GM18511 (cell line): ENCODE data around the gene FCRL1.

ENCODE experiments used
- ATAC-seq: cut with Tn5 transposase; IDR thresholded peaks from one replicate; pipeline ENCODE4 v1.9.1; 2021; ENCODE audit warnings: mild to moderate bottlenecking, moderate library complexity; ENCODE audit not compliant: unreplicated experiment

FCRL1 gene

DNA sequence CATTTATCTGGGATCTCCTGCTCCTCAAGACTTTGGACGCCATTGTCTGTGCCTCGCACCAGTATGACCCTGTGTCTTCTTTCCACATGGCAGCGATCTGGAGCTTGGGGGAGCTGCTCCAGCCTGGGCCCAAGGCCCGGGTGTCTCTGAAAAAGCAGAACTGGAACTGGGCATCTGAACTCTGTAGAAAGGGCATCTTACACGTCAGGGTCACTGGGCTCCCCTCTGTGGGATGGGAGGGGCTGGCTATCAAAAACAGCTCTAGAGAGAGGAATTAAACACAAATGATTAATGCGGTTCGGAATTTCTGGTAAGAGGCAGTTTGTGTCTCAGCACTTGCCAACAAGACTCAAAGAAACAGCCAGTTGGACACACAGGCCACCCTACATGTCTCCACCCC is 16.1 kb downstream of the FCRL1 start:
- ATAC-seq = no peak

DNA sequence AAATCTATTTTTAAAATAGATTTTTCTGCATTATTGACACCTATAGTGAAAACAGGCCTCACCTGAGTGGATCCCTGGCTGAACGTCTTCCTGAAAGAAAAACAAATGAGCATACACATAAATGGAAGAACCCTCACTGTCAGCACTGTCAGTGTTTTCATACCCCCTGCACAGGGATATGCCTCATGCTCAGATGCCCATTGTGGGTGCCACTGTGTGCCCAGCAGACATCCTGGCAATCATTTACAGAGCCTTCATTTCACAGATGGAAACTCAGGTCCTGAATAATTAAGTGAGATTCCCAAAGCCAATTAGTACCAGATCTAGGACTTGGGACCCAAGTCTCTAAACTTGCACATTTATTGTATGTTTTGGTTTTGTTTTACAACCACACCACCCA is 19.9 kb downstream of the FCRL1 start:
- no peak for ATAC-seq

DNA sequence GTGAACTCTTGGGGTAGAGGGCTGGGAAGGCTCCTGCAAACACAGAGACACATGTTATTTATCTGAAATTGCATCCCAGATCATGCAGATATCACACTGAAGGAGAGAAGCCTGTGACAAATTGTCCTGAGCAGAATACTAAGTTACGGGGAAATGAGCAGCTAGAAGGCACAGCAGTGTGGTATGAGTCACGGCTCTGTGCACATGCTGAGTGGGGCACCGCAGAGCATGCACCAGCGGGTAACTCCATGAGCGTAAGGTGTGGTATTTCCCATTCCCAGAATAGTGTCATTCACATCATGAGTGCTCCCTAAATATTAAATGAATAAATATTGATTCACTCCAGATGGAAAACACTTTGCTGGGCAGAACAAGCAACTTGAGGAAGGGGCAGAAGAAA is 21.7 kb downstream of the FCRL1 start:
- no peak for ATAC-seq

DNA sequence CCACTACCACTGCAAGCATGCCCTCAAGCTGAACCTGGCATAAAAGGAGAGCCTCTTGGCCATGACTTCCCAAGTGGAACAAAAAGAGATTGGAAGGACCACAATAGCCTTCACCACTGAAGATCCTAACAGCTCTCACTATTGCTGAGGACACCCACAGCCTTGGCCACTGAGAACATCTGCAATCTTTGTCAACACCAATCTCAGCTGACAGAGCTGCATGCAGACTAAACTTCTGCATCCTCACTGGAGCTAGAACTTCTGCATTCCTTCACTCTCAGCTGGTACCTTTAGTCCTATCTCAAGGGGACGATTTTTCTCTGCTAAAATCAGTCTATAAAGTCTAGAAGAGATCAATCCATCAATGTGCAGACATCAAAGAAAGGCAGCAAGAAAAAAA is 34.7 kb downstream of the FCRL1 start:
- no peak for ATAC-seq

DNA sequence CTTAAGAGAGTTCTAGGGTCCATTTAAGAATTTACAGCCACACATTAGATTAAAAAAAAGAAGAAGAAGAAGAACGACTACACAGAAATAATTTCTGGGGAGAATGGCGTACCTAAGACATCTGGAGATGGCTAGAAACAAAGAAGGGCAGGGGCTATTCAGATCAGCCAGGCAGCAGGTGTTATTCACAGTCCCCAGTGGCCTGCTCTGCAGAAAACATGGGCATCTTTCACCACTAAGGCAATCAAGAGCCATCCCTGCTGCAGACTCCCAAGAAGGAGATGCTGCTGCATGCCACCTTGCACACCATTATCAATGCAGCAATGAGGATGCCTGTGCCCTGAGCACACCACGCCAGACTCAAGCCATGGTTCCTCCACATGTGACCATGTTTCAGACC is 35.1 kb downstream of the FCRL1 start:
- ATAC-seq = no peak

DNA sequence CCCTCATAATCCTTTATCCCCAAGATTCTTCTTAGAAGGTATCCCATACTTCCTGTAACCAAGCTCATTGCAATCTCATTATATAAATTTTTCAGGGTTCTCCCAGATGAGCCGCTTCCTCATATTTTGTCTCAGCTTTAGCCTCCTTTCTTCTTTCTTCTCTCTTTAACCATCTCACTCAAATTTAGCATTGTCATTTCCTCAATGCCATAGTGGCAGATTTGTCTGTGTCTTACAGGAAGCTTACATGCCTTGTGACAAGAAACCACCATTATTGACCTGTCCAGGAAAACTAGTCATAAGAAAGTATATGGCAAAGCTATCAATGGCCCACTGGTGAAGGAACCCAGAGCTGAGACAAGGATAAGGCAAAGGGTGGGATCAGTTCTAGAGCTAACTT is 37.0 kb downstream of the FCRL1 start:
- ATAC-seq = no peak

DNA sequence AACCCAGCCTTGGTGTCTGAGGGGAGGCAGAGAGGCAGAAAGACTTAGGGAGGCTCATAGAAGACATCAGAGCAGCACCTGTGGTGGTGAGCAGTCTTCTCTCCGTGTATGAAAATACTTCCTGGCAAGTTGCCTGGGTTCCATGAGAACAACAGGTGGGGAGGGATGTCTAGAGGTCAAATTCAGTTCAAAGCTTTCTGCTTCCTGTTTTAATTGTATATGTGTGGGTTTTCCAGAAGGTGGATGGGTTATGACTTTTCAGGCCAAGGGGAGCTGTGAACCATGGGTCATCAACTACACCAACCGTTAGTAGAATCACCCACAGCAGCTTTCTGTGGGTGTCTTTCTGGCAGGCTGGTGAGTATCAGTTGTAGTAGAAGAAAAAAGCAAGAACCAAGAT is 38.9 kb downstream of the FCRL1 start:
- ATAC-seq = peak; percentile 68

DNA sequence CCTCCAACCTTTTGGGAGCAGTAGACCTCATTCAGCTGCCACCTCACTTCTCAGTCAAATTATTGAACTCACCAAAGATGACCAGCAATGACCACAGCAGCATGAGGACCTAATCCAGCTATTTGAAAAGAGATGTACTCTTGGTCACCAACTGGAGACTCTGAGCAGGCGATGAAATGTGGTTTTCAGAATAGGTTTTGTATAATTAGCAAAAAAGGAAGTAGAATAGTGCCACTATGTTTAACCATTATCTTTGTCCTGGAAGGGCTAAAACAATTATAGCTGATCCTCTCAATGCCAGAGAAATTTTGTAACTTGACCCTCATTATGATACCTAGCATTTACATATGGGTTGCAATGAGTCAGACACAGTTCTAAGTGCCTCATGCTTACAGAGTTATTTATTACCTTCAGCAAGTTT is 42.9 kb downstream of the FCRL1 start, which contains the start of gene FCRL2:
FCRL2 (minus strand) TSS at position 162 of the 421 bp plus-strand sequence; CDS start at position 103, 59 bp downstream.
- ATAC-seq = peak; percentile 68

DNA sequence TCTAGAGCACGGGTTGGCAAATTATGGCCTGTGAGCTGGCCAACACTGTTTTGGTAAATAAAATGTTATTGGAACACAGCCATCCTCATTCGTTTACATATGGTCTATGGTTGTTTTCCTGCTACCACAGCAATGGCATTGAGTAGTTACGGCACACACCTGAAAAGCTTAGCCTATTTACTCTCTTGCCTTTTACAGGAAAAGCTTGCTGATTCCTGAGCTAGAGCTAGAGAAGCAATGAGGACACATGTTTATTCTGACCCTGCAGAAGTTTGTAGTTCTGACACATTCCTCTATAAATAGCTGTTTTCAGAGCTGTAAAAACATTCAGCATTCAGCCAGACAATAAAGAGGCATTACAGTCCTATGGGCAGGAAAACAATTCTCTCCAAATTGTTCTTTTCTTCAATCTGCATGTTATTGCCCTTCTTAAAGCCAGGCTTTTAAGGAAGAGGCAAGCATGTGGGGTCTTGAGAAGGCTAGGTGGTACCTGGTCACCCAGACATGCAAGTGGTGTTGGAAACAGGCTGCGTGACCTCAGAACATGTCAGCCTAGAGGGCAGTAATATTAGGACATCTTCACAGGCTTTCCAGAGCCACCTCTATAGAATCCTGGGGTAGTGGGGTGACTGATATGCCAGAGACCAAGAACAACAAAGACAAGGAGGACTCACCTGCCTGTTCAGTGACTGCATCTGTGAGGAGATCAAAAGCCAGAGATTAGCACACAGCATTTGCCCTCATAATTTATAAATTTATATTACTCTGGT is 44.6 kb downstream of the FCRL1 start:
- no peak for ATAC-seq

DNA sequence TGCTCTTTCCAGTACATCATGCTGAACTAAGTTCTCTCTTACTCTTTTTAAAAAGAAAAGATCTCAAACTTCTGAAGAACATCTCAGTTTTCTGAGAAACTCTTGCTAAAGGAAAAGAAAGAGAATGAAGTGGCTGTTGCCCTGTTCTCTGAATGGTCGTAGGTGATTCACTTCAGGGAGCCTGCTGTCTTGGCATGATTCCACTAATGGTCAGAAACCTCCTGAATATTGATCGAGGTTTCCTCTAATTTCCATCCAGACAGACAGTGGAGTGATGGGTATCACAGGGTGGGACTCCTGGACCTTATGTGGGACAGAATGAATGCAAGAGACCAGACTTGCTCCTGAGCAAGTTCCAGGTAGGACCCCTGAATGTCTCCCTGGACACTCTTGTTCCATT is 45.5 kb downstream of the FCRL1 start:
- ATAC-seq = no peak

DNA sequence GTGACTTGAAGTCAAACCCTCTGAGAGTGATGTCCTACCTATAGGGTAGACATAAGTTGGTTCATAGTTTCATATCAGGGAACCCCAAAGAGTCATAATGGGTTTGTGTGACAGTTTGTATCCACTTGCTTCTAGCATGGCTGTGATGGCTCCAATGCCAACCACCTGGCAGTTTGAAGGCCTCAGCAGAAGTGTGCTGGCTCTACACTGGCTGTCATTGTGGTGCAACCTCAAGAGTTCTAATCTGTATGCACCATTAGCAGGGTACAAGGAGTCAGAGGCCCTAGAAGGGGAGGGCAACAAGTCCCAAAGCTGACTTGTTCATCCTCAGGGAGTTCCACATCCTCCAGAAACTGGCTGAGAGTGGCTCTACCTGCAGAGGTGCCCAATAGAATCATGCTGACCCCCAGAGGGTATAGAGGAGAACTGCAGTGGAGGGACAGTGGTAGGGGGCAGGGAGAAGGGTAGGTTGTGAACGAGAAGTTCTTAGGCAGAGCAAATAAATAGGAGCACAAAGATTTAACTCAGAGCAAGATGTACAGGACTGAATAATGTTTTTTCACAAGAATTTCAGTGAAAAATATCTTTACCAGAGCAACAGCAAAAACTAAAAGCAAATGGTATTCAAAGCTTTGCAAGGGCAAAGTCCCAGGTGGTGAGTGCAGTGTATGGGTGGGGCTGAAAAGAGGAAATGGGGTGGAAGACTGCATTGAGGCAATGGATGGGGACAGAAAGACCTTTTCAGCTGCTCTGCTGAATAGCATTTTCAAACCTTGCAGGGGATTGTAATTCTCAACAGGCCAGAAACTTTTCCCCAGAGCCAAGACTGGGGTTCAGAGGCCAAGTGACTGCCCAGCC is 46.2 kb downstream of the FCRL1 start:
- ATAC-seq = peak; percentile 59

DNA sequence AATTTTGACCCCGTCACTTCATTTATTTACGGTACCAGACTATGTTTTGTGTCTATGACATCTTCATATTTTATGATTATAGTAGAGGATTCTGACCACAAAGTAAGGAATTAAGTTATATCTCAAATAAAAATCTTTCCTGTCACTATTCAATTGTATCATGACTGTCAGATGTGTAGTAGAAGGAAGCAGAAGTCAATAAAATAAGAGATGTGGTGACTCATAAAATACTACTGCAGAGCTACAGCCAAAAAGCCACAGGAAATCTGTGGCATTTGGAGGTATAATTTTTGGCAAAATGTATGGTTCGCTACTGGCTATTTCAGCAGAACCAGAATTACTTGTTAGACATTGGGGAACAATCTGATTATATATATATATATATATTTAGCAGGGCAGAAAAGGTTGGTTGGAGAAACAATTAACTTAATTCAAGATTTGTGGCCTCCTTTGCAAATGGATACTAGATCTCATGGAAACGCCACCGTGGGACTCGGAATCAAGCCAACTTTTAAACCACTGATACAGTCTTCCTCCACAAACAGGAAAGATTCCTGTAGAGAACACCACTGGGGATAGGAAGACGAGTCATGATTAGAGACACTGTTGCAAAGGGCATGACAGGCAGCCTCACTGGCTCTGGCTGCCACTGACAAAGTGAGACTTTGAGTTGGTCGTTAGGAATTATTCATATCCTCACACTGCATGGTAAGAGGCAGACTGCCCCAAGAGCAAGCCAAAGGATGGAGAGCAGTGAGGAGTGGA is 48.1 kb downstream of the FCRL1 start:
- no peak for ATAC-seq

DNA sequence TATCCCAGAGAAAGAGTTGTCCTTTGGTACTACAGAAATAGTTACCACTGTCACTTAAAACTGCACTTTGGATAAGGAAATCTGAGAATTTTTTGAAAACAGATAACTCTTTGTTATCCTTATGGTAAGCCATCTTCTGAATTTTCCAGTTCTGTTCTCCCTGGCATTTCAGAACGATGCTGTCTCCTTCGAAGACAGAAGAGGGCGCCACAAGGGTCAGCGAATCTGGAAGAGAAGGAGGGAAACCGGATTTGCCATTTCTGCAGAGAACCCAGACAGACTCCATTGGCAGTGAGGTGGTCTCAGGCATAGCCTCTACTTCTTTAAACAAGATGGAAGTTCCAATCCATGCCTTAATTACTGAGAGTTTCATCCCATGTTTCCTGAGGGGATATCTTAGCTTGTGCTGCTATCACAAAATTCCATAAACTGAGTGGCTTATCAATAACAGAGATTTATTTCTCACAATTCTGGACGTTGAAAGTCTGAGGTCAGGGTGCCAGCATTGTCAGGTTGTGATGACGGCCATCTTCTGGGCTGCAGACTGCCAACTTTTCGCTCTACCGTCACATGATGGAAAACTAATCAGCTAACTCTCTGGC is 49.4 kb downstream of the FCRL1 start:
- ATAC-seq = no peak

DNA sequence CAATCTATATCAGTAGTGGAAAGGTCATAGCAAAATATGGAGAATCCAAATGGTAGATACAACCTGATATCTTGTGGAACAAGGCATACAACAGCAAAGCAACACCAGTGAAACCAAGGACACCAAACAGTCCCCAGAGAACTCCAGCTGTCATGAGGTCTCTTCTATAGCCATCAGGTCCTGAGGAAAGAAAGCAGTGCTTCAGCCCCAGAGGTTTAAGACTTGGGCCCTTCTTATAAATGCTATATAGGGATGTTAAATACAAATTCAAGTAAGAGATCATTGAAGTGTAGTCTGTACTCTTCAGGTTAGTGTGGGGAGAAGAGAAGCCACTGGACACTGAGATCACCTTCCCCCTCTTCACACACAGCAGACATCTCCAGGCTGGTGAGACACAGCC is 53.1 kb downstream of the FCRL1 start:
- no peak for ATAC-seq

DNA sequence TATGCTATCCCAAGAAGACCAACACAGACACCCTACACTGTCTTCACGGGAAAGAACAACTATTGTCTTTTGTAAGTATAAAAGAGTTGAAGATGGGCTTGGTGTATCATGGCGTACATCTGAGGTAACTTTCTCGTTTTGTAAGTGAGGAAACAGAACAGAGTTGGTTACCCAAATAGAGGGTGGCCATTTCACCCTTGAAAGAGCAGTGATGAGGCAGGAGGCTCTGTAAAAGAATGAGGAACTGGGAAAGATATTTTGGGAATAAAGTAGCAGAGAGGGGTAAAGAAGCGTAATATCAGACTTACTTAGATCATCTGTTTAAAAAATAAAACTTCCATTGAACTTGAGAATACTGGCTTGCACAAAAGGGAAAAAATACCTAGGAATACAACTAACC is 61.9 kb downstream of the FCRL1 start:
- no peak for ATAC-seq

DNA sequence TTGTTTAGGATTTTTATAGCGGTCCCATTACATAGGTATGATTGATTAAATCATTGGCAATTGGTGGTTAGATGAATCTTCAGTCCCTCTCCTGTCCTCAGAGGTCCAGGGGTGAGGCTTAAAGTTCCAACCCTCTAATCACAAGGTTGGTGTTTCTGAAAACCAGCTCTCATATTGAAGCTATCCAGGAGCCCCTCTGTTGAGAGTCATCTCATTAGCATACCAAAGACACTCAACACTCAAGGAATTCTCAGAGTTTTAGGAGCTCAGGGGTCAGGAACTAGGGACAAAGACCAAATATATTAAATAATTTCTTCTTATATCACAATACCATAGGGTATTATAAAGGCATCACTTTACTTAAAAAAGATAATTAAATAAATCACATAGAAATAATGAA is 66.3 kb downstream of the FCRL1 start:
- ATAC-seq = no peak

DNA sequence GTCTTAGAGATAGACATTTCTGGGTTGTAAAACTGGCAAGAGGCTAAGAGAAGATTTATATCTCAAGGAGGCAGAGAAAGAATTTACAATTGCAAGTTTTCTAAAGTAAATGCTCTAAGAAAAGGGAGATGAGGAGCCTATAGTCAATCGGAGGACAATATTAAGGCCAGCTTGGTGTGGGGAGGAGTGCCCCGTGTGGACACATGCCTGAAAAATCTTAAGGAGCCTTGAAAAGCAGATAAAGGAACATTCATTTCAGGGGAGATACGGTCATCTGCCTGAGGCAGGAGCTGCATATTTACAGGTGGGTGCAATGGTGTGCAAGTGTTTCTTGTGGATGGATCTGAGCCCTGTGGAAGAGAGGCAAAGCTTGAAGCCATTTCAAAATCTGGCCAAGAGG is 68.6 kb downstream of the FCRL1 start:
- ATAC-seq = no peak

DNA sequence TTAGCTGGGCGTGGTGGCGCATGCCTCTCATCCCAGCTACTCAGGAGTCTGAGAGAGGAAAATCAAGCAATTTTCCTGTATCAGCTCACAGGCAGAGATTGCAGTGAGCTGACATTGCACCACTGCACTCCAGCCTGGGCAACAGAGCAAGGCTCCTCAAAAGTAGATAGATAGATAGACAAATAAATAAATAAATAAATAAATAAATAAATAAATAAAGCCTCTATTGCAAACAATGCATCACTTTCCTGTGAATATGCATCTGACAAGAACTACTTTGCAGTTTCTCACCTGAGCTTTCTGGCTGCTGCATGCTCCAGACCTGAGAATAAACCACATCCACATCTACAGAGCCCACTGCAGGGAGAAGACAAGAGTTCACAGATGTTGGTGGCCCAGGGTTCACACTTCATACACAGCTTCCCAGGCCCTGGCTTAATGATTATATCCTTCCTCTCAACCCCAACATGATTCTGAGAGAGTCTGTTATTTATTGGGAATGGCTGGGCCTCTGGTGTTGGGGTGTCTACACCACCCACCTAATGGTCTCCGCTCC is 71.6 kb downstream of the FCRL1 start:
- ATAC-seq = no peak
